ENCODE results near the gene TRAF6. TPM values are rescaled to one million over a fixed set of nuclear protein-coding genes. Genes with fewer than 3 reads are reported as not detected.

TRAF6 gene
- polyA plus RNA-seq, 1 of the 3 experiments (the other 2 are of a cell fraction) = 4.3 TPM

DNA sequence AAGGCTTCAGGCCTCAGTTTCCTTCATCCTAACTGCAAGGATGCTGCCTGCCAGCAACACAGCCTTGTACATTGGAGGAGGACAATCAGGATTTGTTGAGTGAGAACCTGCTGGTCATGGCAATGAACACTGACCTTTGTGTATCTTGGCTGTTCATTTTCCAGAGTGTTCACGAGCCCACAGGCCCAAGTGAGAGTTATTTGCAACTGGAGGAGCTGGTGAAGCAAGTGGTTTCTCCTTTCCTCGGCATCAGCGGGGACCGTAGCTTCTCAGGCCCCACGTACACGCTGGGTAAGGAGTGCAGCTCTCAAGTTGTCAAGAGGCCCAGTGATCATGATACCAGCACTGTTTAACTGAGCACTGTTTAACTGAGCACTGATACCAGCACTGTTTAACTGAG lies 59.0 kb downstream of the TRAF6 start:
- H3K4me1 ChIP-seq (ENCODE audit: control insufficient read depth in 1 of 2, insufficient read depth in 2 of 2, low read depth in 1 of 2, low read length in 1 of 2) = peaks cover 6 to 31% of the 10 kb centered on the region in 2 experiments
- no peak overlapping the region for H3K27ac ChIP-seq (ENCODE audit: low read depth in 2 of 2, low read length in 1 of 2)
- CTCF ChIA-PET = no interaction called here
- H3K27me3 ChIP-seq (ENCODE audit: insufficient read depth) = no peaks in the 10 kb centered on the region
- H3K79me2 ChIP-seq (ENCODE audit: insufficient read depth) = no peaks in the 10 kb centered on the region
- peaks cover 4% of the 10 kb centered on the region for H3F3A ChIP-seq (replicated peaks; ENCODE audit: insufficient read depth)
- TF ChIP-seq GATA2 (CRISPR knock-in tag; IDR thresholded peaks at IDR 0.05) = no peak
- no peak for TF ChIP-seq MEF2A (IDR thresholded peaks at IDR 0.05; ENCODE audit: borderline replicate concordance, low read depth)
- no peak for TF ChIP-seq EZH2phosphoT487 (IDR thresholded peaks at IDR 0.05; ENCODE audit: borderline replicate concordance, low read depth)
- TF ChIP-seq, protein P1, sequence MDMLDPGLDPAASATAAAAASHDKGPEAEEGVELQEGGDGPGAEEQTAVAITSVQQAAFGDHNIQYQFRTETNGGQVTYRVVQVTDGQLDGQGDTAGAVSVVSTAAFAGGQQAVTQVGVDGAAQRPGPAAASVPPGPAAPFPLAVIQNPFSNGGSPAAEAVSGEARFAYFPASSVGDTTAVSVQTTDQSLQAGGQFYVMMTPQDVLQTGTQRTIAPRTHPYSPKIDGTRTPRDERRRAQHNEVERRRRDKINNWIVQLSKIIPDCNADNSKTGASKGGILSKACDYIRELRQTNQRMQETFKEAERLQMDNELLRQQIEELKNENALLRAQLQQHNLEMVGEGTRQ (IDR thresholded peaks at IDR 0.05; ENCODE audit: borderline replicate concordance, low read depth, low read length) = no peak
- TF ChIP-seq RCOR1 (IDR thresholded peaks at IDR 0.05; ENCODE audit: low read length) = no peak
- TF ChIP-seq POLR2AphosphoS5 (IDR thresholded peaks at IDR 0.05; ENCODE audit: low read depth, low read length) = no peak
- no peak for TF ChIP-seq PBX3 (IDR thresholded peaks at IDR 0.05)
- TF ChIP-seq EP300 (IDR thresholded peaks at IDR 0.05; ENCODE audit: borderline replicate concordance in 1 of 2, low read depth in 1 of 2, low read length in 1 of 2) = no peak
- TF ChIP-seq, protein P2, sequence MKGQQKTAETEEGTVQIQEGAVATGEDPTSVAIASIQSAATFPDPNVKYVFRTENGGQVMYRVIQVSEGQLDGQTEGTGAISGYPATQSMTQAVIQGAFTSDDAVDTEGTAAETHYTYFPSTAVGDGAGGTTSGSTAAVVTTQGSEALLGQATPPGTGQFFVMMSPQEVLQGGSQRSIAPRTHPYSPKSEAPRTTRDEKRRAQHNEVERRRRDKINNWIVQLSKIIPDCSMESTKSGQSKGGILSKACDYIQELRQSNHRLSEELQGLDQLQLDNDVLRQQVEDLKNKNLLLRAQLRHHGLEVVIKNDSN (IDR thresholded peaks at IDR 0.05; ENCODE audit: borderline replicate concordance, low read depth) = no peak
- no peak for TF ChIP-seq RXRA (IDR thresholded peaks at IDR 0.05; ENCODE audit: borderline replicate concordance, low read depth)
- TF ChIP-seq TAF1 (IDR thresholded peaks at IDR 0.05; ENCODE audit: borderline replicate concordance, low read depth, low read length) = no peak
- no peak for TF ChIP-seq GABPA (IDR thresholded peaks at IDR 0.05; ENCODE audit: low read depth)
- no peak overlapping the region for H3K4me2 ChIP-seq
- no peaks in the 10 kb centered on the region for H3K9me3 ChIP-seq
- no peak overlapping the region for H3K9ac ChIP-seq
- H4K20me1 ChIP-seq (ENCODE audit: insufficient read depth) = no peaks in the 10 kb centered on the region
- H3K36me3 ChIP-seq (replicated peaks in 1 of 2; ENCODE audit: control insufficient read depth in 1 of 2, insufficient read depth in 2 of 2, low read length in 1 of 2) = no peaks in the 10 kb centered on the region
- no peaks in the 10 kb centered on the region for H3K9me2 ChIP-seq
- WGBS (ENCODE audit: low lambda C conversion rate) = 97% methylated on average over 5 of the region's 6 CpGs
- H2AFZ ChIP-seq (ENCODE audit: low read depth) = no peak overlapping the region
- H3K4me3 ChIP-seq (ENCODE audit: low read depth in 2 of 2, low read length in 1 of 2) = no peak overlapping the region
- DNase-seq = no peak
- POLR2A ChIA-PET = no interaction called here

GRCh38 chr11:36450110-36450572 lies 59.9 kb downstream of the TRAF6 start:
- no peaks in the 10 kb centered on the region for H4K20me1 ChIP-seq (ENCODE audit: insufficient read depth)
- POLR2A ChIA-PET = no interaction called here
- H3K27ac ChIP-seq (ENCODE audit: low read depth in 2 of 2, low read length in 1 of 2) = no peak overlapping the region
- 0 out of 4 replicates have a peak overlapping the region, but pooled peaks of 1 of the 2 experiments have one; percentile 3 for H3K4me3 ChIP-seq (ENCODE audit: low read depth in 2 of 2, low read length in 1 of 2)
- H3K36me3 ChIP-seq (replicated peaks in 1 of 2; ENCODE audit: control insufficient read depth in 1 of 2, insufficient read depth in 2 of 2, low read length in 1 of 2) = no peaks in the 10 kb centered on the region
- H3K9me3 ChIP-seq = no peaks in the 10 kb centered on the region
- no peaks in the 10 kb centered on the region for H3K79me2 ChIP-seq (ENCODE audit: insufficient read depth)
- H3K4me1 ChIP-seq (ENCODE audit: control insufficient read depth in 1 of 2, insufficient read depth in 2 of 2, low read depth in 1 of 2, low read length in 1 of 2) = peaks cover 4 to 22% of the 10 kb centered on the region in 2 experiments
- H3K9ac ChIP-seq = no peak overlapping the region
- H2AFZ ChIP-seq (ENCODE audit: low read depth) = no peak overlapping the region; the same call in 1 of the 2 replicates
- peak overlapping the region; percentile 41 for H3K4me2 ChIP-seq
- CTCF ChIA-PET = interaction anchor here (1.0 to 1.6 kb wide), 4 partner anchors 10 to 628 kb away, joined by 3 to 4 read pairs (median 4); no protein-coding TSS in a partner anchor
- 85% methylated on average over 3 of the region's 3 CpGs for WGBS (ENCODE audit: low lambda C conversion rate)
- H3F3A ChIP-seq (replicated peaks; ENCODE audit: insufficient read depth) = no peaks in the 10 kb centered on the region
- H3K9me2 ChIP-seq = no peaks in the 10 kb centered on the region
- DNase-seq = no peak
- no peaks in the 10 kb centered on the region for H3K27me3 ChIP-seq (ENCODE audit: insufficient read depth)
- TF ChIP-seq FOXJ3 (CRISPR knock-in tag; IDR thresholded peaks at IDR 0.05) (no peak), NFIC (IDR thresholded peaks at IDR 0.05; ENCODE audit: borderline replicate concordance) (no peak), SIN3A (IDR thresholded peaks at IDR 0.05; ENCODE audit: borderline replicate concordance, low read depth, low read length) (no peak), POLR2AphosphoS5 (IDR thresholded peaks at IDR 0.05; ENCODE audit: low read depth, low read length) (no peak), YY1 (IDR thresholded peaks at IDR 0.05; ENCODE audit: low read depth) (no peak), FOSL2 (IDR thresholded peaks at IDR 0.05; ENCODE audit: borderline replicate concordance, low read depth) (no peak), RCOR1 (IDR thresholded peaks at IDR 0.05; ENCODE audit: low read length) (no peak), RXRA (IDR thresholded peaks at IDR 0.05; ENCODE audit: borderline replicate concordance, low read depth) (no peak), GATA2 (CRISPR knock-in tag; IDR thresholded peaks at IDR 0.05) (no peak), ELF1 (IDR thresholded peaks at IDR 0.05) (no peak), EP300 (IDR thresholded peaks at IDR 0.05; ENCODE audit: borderline replicate concordance in 1 of 2, low read depth in 1 of 2, low read length in 1 of 2) (no peak)
- TF ChIP-seq, protein P3, sequence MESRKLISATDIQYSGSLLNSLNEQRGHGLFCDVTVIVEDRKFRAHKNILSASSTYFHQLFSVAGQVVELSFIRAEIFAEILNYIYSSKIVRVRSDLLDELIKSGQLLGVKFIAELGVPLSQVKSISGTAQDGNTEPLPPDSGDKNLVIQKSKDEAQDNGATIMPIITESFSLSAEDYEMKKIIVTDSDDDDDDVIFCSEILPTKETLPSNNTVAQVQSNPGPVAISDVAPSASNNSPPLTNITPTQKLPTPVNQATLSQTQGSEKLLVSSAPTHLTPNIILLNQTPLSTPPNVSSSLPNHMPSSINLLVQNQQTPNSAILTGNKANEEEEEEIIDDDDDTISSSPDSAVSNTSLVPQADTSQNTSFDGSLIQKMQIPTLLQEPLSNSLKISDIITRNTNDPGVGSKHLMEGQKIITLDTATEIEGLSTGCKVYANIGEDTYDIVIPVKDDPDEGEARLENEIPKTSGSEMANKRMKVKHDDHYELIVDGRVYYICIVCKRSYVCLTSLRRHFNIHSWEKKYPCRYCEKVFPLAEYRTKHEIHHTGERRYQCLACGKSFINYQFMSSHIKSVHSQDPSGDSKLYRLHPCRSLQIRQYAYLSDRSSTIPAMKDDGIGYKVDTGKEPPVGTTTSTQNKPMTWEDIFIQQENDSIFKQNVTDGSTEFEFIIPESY (IDR thresholded peaks at IDR 0.05; ENCODE audit: borderline replicate concordance, low read depth) = no peak
- TF ChIP-seq, protein P1 (IDR thresholded peaks at IDR 0.05; ENCODE audit: borderline replicate concordance, low read depth, low read length) = no peak
- TF ChIP-seq, protein P2 (IDR thresholded peaks at IDR 0.05; ENCODE audit: borderline replicate concordance, low read depth) = no peak

Data from SK-N-SH (cell line).